B cell (primary cell): ENCODE measurements around the gene MPPED2.

Source experiments
- CTCF ChIP-seq: fragments of 200-600 bp; IDR thresholded peaks from one replicate; pipeline ENCODE4 v1.8.0; 2022; ENCODE audit warnings: antibody characterized with exemption, mild to moderate bottlenecking
- EZH2 ChIP-seq: IDR thresholded peaks from 2 replicates; pipeline ENCODE4 v1.6.1; 2012; ENCODE audit warnings: borderline replicate concordance, low read depth, mild to moderate bottlenecking, moderate library complexity, low read length; ENCODE audit not compliant: insufficient read depth, poor library complexity, severe bottlenecking

- no peak for TF ChIP-seq CTCF
- TF ChIP-seq EZH2: no peak
Observed at GRCh38 chr11:30553521-30554110, 32.5 kb downstream of the MPPED2 start.
